Suprapubic skin (tissue), 4 donors: ENCODE measurements around the gene KCNMB2. TPM values are rescaled to one million over a fixed set of nuclear protein-coding genes. Genes with fewer than 3 reads are reported as not detected.

Experiments
- DNase-seq, 2 donors: peaks; one replicate each; pipeline ENCODE4 v3.0.0-alpha.2; 2019; ENCODE audit warnings: low spot score in 2 of 2
- H3K27ac ChIP-seq: fragments of 200-600 bp; sonication (generic); one replicate; pipeline ENCODE4 v1.5.1; 2019
- H3K27me3 ChIP-seq: fragments of 200-600 bp; sonication (generic); one replicate; pipeline ENCODE4 v1.5.1; 2019
- H3K36me3 ChIP-seq: fragments of 200-600 bp; sonication (generic); one replicate; pipeline ENCODE4 v1.5.1; 2019
- H3K4me1 ChIP-seq: fragments of 200-600 bp; sonication (generic); one replicate; pipeline ENCODE4 v1.5.1; 2019
- H3K4me3 ChIP-seq: fragments of 200-600 bp; sonication (generic); one replicate; pipeline ENCODE4 v1.5.1; 2019; ENCODE audit warnings: mild to moderate bottlenecking
- H3K9me3 ChIP-seq: fragments of 200-600 bp; sonication (generic); one replicate; pipeline ENCODE4 v1.5.1; 2019
- EP300 ChIP-seq: sonication (generic); formaldehyde crosslinking; IDR thresholded peaks from one replicate; pipeline ENCODE4 v1.6.1; 2017; ENCODE audit warnings: antibody characterized with exemption
- POLR2A ChIP-seq, 2 donors: fragments of 450-650 bp; IDR thresholded peaks; one replicate each; pipeline ENCODE4 v1.6.1; 2017; ENCODE audit warnings: antibody characterized with exemption in 2 of 2, mild to moderate bottlenecking in 2 of 2, moderate library complexity in 2 of 2
- POLR2AphosphoS5 ChIP-seq, 3 donors: sonication (generic); formaldehyde crosslinking; IDR thresholded peaks; one replicate each; pipeline ENCODE4 v1.6.1; 2017; ENCODE audit warnings: antibody characterized with exemption in 3 of 3
- WGBS: methylation state at CpG from one replicate; pipeline ENCODE4 v1.1.5; 2018; 5-methylcytosine and 5-hydroxymethylcytosine counted together
- total RNA-seq, 4 donors: library from RNA; depleted of rRNA; stranded (reverse); fragments of >200 nt; gene quantifications; one replicate each; pipeline ENCODE4 v1.1.0, GENCODE V29; 2016
- TF ChIP-seq, protein P1 (sequence below), 2 donors: fragments of 200-600 bp in 1 of 2; fragments of 450-650 bp in 1 of 2; sonication (generic) in 1 of 2; IDR thresholded peaks; one replicate each; pipeline ENCODE4 v1.5.1; 2016 to 2019; ENCODE audit warnings: antibody characterized with exemption in 2 of 2, mild to moderate bottlenecking in 1 of 2, moderate library complexity in 1 of 2

Gene KCNMB2
- total RNA-seq, 4 donors from 2014 or later: 0.42 TPM; not detected in 3

DNA sequence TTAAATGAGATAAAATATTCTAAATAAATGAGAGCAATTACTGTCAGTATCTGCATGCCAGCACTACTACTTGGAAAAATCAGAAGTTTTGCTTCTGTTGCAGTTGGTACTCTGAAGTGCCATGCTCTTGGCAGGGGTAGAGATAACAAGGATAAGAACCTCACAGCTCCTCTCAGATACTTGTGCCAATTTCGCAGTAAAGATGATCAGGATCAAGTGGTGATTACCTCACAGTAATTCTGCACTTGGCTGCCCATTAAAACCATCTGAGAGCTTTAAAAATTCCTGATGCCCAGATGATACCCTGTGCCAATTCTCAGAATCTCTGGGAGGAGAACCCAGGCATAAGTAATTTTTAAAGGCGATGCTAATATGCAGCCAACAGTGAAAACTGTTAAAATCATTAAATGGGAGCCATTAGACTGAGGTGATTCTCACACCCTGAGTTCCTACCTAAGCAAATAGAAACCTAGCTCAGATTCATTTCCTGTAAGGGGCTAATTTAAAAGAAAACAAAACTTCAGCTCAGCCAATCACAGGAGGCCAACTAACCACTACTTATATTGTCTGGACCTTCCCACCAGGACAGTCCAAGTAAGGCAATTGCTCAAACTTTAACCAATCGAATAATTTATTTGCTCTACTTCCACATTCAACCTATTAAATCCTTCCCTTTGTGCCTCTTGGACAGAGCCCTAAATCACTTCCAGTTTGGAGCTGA is 171.2 kb downstream of the KCNMB2 start:
- WGBS: 52% methylated on average over 3 of the region's 3 CpGs
- Histone ChIP-seq H3K36me3 (no peaks in the 10 kb centered on the region), H3K27ac (no peak overlapping the region), H3K27me3 (no peaks in the 10 kb centered on the region), H3K4me1 (peaks cover 20% of the 10 kb centered on the region), H3K4me3 (no peak overlapping the region), H3K9me3 (no peaks in the 10 kb centered on the region)
- no peak for DNase-seq
- TF ChIP-seq, protein P1, sequence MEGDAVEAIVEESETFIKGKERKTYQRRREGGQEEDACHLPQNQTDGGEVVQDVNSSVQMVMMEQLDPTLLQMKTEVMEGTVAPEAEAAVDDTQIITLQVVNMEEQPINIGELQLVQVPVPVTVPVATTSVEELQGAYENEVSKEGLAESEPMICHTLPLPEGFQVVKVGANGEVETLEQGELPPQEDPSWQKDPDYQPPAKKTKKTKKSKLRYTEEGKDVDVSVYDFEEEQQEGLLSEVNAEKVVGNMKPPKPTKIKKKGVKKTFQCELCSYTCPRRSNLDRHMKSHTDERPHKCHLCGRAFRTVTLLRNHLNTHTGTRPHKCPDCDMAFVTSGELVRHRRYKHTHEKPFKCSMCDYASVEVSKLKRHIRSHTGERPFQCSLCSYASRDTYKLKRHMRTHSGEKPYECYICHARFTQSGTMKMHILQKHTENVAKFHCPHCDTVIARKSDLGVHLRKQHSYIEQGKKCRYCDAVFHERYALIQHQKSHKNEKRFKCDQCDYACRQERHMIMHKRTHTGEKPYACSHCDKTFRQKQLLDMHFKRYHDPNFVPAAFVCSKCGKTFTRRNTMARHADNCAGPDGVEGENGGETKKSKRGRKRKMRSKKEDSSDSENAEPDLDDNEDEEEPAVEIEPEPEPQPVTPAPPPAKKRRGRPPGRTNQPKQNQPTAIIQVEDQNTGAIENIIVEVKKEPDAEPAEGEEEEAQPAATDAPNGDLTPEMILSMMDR (IDR thresholded peaks at IDR 0.05): no peak
- TF ChIP-seq POLR2A (IDR thresholded peaks at IDR 0.05) (no peak), EP300 (no peak), POLR2AphosphoS5 (IDR thresholded peaks at IDR 0.05) (no peak)

DNA sequence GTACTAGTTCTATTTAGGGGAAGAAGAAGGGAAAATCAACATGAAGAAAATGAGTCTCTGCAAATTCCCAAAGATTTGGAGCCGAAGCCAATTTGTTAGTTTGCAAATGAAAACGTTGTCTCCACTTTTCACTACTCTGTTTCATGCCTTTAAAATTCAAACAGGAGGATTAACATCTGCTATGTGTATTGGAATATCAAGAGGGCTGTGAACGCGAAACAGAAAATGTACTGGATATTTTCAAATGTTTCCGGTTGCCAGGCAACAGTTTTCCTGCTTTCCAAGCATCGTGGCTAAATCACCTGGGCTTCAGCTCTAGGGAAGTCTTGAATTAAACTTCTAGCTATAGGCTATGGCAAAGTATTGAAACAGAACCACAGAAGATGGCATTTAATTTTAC is 172.8 kb downstream of the KCNMB2 start:
- H3K36me3 ChIP-seq: no peaks in the 10 kb centered on the region
- no peaks in the 10 kb centered on the region for H3K27me3 ChIP-seq
- WGBS: 18% methylated on average over 6 of the region's 6 CpGs
- DNase-seq: no peak
- H3K4me1 ChIP-seq: peaks cover 20% of the 10 kb centered on the region
- TF ChIP-seq EP300: no peak
- TF ChIP-seq POLR2A (IDR thresholded peaks at IDR 0.05): no peak
- no peaks in the 10 kb centered on the region for H3K9me3 ChIP-seq
- H3K27ac ChIP-seq: no peak overlapping the region
- H3K4me3 ChIP-seq: no peak overlapping the region

DNA sequence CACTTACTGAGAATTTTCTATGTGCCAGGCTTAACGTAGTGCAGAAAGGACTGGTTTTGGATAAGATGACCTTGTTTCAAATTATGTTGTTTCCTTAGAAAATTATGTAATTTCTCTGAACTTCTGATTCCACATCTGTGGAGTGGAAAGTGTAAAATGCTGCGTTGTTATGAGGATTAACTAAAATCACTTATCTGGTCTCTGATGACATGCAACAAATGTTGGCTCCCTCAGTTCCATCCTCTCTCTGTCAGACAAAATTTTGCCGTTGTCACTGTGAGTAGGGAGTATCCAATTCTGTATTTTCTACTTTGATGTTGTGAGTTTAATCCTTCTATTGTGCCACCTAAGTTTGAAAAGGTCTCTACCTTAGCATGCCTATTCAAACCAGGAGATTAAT is 175.5 kb downstream of the KCNMB2 start:
- H3K27ac ChIP-seq: no peak overlapping the region
- DNase-seq: no peak
- H3K27me3 ChIP-seq: no peaks in the 10 kb centered on the region
- TF ChIP-seq POLR2AphosphoS5 (IDR thresholded peaks at IDR 0.05) (no peak), EP300 (no peak)
- no peak overlapping the region for H3K4me3 ChIP-seq
- H3K4me1 ChIP-seq: peaks cover 15% of the 10 kb centered on the region
- no peaks in the 10 kb centered on the region for H3K36me3 ChIP-seq
- H3K9me3 ChIP-seq: no peaks in the 10 kb centered on the region
- WGBS: 60% methylated on average over 3 of the region's 3 CpGs

DNA sequence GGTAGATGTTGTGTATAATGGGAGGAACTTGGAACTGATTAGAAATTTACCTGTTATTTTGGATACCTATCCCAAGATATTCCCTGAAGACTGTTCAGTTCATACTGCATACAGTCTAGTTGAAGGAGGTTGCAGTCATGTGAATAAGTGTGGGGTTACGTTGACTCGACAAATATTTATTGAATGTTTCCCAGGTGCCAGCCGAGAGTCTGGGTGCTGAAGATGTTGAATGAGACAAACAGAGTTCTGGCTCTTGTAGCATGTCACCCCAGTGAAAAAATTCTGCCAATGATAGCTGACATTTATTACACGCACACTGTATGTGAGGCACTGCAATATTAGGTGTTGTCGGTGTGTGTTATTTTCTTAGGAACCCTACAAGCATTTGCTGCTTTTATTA is 176.0 kb downstream of the KCNMB2 start:
- Histone ChIP-seq H3K4me1 (peaks cover 10% of the 10 kb centered on the region), H3K27ac (no peak overlapping the region), H3K4me3 (no peak overlapping the region), H3K36me3 (no peaks in the 10 kb centered on the region), H3K27me3 (no peaks in the 10 kb centered on the region), H3K9me3 (no peaks in the 10 kb centered on the region)
- DNase-seq: no peak
- TF ChIP-seq POLR2A (IDR thresholded peaks at IDR 0.05) (no peak), EP300 (no peak), POLR2AphosphoS5 (IDR thresholded peaks at IDR 0.05) (no peak)
- TF ChIP-seq, protein P1 (IDR thresholded peaks at IDR 0.05): no peak
- WGBS: 78% methylated on average over 5 of the region's 5 CpGs

DNA sequence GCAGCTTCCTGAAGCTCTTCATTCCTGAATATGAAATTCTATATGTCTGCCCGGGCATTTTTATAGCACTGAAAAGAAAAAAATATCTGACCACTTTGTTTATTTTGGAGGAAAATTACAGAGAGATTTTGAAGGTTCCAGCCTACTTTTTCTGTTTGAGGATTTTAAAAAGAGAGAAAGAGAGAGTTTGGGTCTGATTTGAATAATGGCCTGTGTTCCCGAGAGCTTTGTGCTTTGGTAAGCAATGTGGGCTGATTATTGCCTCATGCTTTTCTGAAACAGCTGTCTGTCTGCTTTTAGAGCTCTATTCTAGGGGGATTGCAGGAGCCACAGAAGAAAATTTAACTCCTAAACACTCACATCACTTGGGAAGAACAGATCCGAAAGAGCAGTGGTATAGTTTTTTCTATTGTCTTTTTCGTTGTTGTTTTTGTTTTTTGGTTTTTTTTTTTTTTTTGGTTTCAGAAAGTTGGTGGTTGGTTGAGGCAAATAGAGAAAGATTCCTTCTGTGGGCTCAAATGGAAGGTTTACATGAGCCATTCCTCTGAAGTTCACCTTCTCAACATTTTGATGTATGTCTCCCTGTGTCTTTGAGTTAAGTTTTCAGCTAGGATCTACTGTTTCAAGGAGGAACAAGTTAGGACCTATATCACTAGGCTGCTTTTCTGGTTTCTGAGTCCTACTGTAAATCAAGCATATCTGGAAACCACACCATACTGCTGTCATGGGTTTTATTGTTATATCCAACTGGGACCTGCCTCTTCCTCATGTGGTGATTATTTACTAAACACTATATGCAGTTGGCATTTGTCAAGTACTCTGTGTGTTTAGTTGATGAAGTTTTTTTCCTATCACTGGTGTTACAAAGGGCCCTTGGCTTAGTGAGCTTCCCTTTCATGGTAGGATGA is 178.9 kb downstream of the KCNMB2 start:
- Histone ChIP-seq H3K36me3 (no peaks in the 10 kb centered on the region), H3K4me1 (peaks cover 7% of the 10 kb centered on the region), H3K27me3 (no peaks in the 10 kb centered on the region), H3K4me3 (no peak overlapping the region), H3K9me3 (no peaks in the 10 kb centered on the region), H3K27ac (no peak overlapping the region)
- TF ChIP-seq EP300: no peak
- no peak for TF ChIP-seq POLR2AphosphoS5 (IDR thresholded peaks at IDR 0.05)
- TF ChIP-seq, protein P1 (IDR thresholded peaks at IDR 0.05): no peak
- no peak for TF ChIP-seq POLR2A (IDR thresholded peaks at IDR 0.05)
- 36% methylated on average over 4 of the region's 4 CpGs for WGBS
- no peak for DNase-seq

DNA sequence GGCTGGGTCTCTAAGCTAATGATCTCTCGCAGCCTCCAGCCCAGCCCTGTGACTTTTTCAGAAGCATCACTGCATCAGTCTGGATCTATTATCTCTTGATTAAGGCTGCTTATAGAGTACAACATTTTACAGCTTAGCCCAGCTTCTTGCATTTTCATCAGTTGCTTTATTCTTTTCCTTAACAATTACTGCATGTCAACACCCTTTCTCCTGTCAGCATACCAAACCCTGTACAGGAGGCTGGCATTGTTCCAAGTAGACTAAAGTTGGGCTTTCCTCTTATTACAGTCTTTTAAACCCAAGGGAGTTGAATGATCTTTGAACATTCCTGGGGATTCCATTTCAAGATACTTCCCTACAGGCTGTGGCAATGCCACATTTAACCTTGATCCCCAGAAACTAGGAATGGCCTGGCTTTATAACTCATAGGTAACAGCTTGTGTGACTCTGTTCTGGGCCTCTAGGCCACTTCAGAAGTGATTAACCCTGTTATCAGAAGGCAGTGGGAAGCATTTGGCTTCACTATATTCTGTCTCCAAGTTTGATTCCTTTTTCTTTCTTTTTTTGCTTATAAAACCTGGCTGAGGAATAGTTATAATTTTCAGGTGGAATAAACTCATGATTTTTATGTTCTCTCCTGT is 182.9 kb downstream of the KCNMB2 start:
- no peak for TF ChIP-seq EP300
- H3K27me3 ChIP-seq: no peaks in the 10 kb centered on the region
- no peak overlapping the region for H3K4me3 ChIP-seq

More for the DNA sequence above, 182.9 kb downstream of the KCNMB2 start:
- WGBS: 95% methylated on average over 1 of the region's 1 CpG
- Histone ChIP-seq H3K27ac (no peak overlapping the region), H3K4me1 (peaks cover 7% of the 10 kb centered on the region), H3K36me3 (no peaks in the 10 kb centered on the region), H3K9me3 (no peaks in the 10 kb centered on the region)
- no peak for DNase-seq
